ENCODE data around the gene PDZRN4. TPM values are rescaled to one million over a fixed set of nuclear protein-coding genes. Genes with fewer than 3 reads are reported as not detected.

The PDZRN4 gene
- polyA plus RNA-seq, 1 donor from 2014 or later: 46.7 TPM

DNA sequence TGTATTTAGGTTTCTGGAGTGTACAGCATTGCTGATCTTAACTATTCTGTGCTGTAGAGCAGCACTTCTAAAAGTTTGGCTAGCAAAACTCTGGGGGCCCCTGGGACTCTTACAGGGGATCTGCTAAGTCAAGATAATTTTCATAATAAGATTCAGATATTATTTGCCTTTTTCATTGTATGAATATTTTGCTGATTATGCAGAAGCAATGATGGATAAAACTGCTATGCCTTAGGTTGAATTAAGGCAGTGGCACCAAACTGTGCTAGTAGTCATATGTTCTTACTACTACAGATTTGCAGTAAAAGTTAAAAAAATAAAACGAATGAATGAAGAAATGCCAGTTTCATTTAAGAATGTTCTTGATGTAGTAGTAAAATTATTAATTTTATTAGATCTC, 160.1 kb downstream of the PDZRN4 start:
- Histone ChIP-seq H3K9me2 (ENCODE audit: insufficient read depth, low read length) (no peaks in the 10 kb centered on the region), H3K27me3 (ENCODE audit: insufficient read depth, low read depth, low read length) (no peaks in the 10 kb centered on the region), H3F3A (ENCODE audit: insufficient read depth, low read length, poor library complexity, severe bottlenecking) (peaks cover 2% of the 10 kb centered on the region), H3K36me3 (ENCODE audit: insufficient read depth, low read length) (no peaks in the 10 kb centered on the region), H3K79me2 (replicated peaks; ENCODE audit: insufficient read depth, low read length) (no peaks in the 10 kb centered on the region), H2AFZ (ENCODE audit: low read depth, low read length) (no peak overlapping the region), H3K9ac (ENCODE audit: low read length) (no peak overlapping the region), H3K4me2 (ENCODE audit: low read length) (no peak overlapping the region), H4K20me1 (ENCODE audit: insufficient read depth) (no peaks in the 10 kb centered on the region), H3K27ac (ENCODE audit: low read length) (no peak overlapping the region), H3K4me3 (ENCODE audit: low read length) (no peak overlapping the region), H3K9me3 (ENCODE audit: low read length) (no peaks in the 10 kb centered on the region)
- TF ChIP-seq POLR2AphosphoS5 (IDR thresholded peaks at IDR 0.05): no peak

DNA sequence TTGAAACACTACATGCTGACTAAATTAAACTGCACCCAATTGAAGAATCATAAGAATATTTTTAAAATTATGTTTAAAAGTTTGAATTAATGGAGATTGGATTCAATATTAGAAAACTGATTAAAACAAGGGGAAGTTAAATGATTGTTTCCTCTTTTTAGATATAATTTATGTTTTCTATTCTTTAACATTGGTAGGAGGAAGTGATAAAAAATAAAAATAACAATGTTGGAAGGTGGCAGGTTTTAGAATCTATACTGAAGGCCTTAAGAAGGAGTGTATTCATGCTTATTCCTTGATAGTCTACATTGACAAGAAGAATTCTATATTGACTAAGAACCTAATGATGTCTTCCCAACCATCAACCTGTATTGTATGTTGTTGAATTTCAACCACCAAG, 168.1 kb downstream of the PDZRN4 start:
- Histone ChIP-seq H3K27ac (ENCODE audit: low read length) (no peak overlapping the region), H3F3A (ENCODE audit: insufficient read depth, low read length, poor library complexity, severe bottlenecking) (no peaks in the 10 kb centered on the region), H3K79me2 (replicated peaks; ENCODE audit: insufficient read depth, low read length) (no peaks in the 10 kb centered on the region), H3K27me3 (ENCODE audit: insufficient read depth, low read depth, low read length) (no peaks in the 10 kb centered on the region), H3K9me3 (ENCODE audit: low read length) (no peaks in the 10 kb centered on the region), H3K4me3 (ENCODE audit: low read length) (no peak overlapping the region), H3K9ac (ENCODE audit: low read length) (no peak overlapping the region), H2AFZ (ENCODE audit: low read depth, low read length) (no peak overlapping the region), H3K36me3 (ENCODE audit: insufficient read depth, low read length) (no peaks in the 10 kb centered on the region), H3K9me2 (ENCODE audit: insufficient read depth, low read length) (no peaks in the 10 kb centered on the region), H3K4me2 (ENCODE audit: low read length) (no peak overlapping the region), H4K20me1 (ENCODE audit: insufficient read depth) (no peaks in the 10 kb centered on the region)
- TF ChIP-seq TAF1 (IDR thresholded peaks at IDR 0.05; ENCODE audit: low read depth) (no peak), SMC3 (conservative IDR thresholded peaks at IDR 0.05; ENCODE audit: poor library complexity) (no peak), EZH2 (IDR thresholded peaks at IDR 0.05; ENCODE audit: borderline replicate concordance, insufficient read depth, low read length, poor library complexity, severe bottlenecking) (no peak), RAD21 (conservative IDR thresholded peaks at IDR 0.05) (no peak), MXI1 (conservative IDR thresholded peaks at IDR 0.05; ENCODE audit: poor library complexity, severe bottlenecking) (no peak)
- TF ChIP-seq, protein P1, sequence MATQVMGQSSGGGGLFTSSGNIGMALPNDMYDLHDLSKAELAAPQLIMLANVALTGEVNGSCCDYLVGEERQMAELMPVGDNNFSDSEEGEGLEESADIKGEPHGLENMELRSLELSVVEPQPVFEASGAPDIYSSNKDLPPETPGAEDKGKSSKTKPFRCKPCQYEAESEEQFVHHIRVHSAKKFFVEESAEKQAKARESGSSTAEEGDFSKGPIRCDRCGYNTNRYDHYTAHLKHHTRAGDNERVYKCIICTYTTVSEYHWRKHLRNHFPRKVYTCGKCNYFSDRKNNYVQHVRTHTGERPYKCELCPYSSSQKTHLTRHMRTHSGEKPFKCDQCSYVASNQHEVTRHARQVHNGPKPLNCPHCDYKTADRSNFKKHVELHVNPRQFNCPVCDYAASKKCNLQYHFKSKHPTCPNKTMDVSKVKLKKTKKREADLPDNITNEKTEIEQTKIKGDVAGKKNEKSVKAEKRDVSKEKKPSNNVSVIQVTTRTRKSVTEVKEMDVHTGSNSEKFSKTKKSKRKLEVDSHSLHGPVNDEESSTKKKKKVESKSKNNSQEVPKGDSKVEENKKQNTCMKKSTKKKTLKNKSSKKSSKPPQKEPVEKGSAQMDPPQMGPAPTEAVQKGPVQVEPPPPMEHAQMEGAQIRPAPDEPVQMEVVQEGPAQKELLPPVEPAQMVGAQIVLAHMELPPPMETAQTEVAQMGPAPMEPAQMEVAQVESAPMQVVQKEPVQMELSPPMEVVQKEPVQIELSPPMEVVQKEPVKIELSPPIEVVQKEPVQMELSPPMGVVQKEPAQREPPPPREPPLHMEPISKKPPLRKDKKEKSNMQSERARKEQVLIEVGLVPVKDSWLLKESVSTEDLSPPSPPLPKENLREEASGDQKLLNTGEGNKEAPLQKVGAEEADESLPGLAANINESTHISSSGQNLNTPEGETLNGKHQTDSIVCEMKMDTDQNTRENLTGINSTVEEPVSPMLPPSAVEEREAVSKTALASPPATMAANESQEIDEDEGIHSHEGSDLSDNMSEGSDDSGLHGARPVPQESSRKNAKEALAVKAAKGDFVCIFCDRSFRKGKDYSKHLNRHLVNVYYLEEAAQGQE (IDR thresholded peaks at IDR 0.05; ENCODE audit: borderline replicate concordance): no peak

DNA sequence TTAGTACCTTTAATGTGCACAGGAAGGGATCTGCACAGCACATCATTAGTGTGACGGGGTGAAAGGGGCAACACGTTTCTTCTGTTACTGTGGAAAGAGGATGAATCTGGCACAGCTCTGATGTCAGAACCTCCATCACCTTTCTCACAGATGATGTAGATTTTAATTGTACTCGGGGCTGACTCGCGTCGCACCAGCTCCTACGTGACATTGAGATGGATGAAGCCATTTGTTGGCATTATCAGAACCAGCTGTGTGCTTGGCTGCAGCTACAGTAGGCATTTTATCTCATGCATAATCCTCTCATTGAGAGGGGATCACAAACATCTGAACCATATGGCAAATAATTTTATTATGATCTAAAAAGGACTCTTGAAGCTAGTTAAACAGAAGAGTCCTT, 173.6 kb downstream of the PDZRN4 start:
- Histone ChIP-seq H3K4me3 (ENCODE audit: low read length) (no peak overlapping the region), H3K4me2 (ENCODE audit: low read length) (no peak overlapping the region)
- TF ChIP-seq POLR2AphosphoS5 (IDR thresholded peaks at IDR 0.05) (no peak), EZH2 (IDR thresholded peaks at IDR 0.05; ENCODE audit: borderline replicate concordance, insufficient read depth, low read length, poor library complexity, severe bottlenecking) (no peak), SMC3 (conservative IDR thresholded peaks at IDR 0.05; ENCODE audit: poor library complexity) (no peak), EP300 (conservative IDR thresholded peaks at IDR 0.05; ENCODE audit: poor library complexity, severe bottlenecking) (no peak), TAF1 (IDR thresholded peaks at IDR 0.05; ENCODE audit: low read depth) (no peak), MXI1 (conservative IDR thresholded peaks at IDR 0.05; ENCODE audit: poor library complexity, severe bottlenecking) (no peak)
- TF ChIP-seq, protein P1 (IDR thresholded peaks at IDR 0.05; ENCODE audit: borderline replicate concordance): no peak

More for the DNA sequence above, 173.6 kb downstream of the PDZRN4 start:
- no peaks in the 10 kb centered on the region for H3K27me3 ChIP-seq (ENCODE audit: insufficient read depth, low read depth, low read length)
- no peaks in the 10 kb centered on the region for H3K9me2 ChIP-seq (ENCODE audit: insufficient read depth, low read length)
- H2AFZ ChIP-seq (ENCODE audit: low read depth, low read length): no peak overlapping the region
- no peaks in the 10 kb centered on the region for H3K36me3 ChIP-seq (ENCODE audit: insufficient read depth, low read length)
- H3K27ac ChIP-seq (ENCODE audit: low read length): no peak overlapping the region
- no peak overlapping the region for H3K9ac ChIP-seq (ENCODE audit: low read length)
- no peaks in the 10 kb centered on the region for H3K9me3 ChIP-seq (ENCODE audit: low read length)
- no peaks in the 10 kb centered on the region for H3K79me2 ChIP-seq (replicated peaks; ENCODE audit: insufficient read depth, low read length)
- H4K20me1 ChIP-seq (ENCODE audit: insufficient read depth): no peaks in the 10 kb centered on the region
- H3F3A ChIP-seq (ENCODE audit: insufficient read depth, low read length, poor library complexity, severe bottlenecking): peaks cover 4% of the 10 kb centered on the region
